GM12801 (cell line): Measurements from ENCODE around the gene COX17.

Experiments
- CTCF ChIP-seq: IDR thresholded peaks from one replicate; pipeline ENCODE4 v1.5.1; 2011; ENCODE audit warnings: control low read depth; ENCODE audit not compliant: insufficient read length; ENCODE audit errors: extremely low read depth

Gene COX17

GRCh38 chr3:119669906-119670570, 7.2 kb downstream of the COX17 start:
- TF ChIP-seq CTCF = no peak

- TF ChIP-seq CTCF = no peak
These were observed 11.1 kb downstream of the COX17 start for GRCh38 chr3:119665954-119666559.

GRCh38 chr3:119664850-119665379, 12.3 kb downstream of the COX17 start:
- TF ChIP-seq CTCF = no peak

- TF ChIP-seq CTCF = no peak
These were observed 12.8 kb downstream of the COX17 start for GRCh38 chr3:119664370-119664769.

GRCh38 chr3:119663885-119664284, 13.3 kb downstream of the COX17 start:
- TF ChIP-seq CTCF = no peak

GRCh38 chr3:119662604-119663373, 14.4 kb downstream of the COX17 start:
- TF ChIP-seq CTCF = no peak
